GM21423 (cell line): ENCODE data around the gene PODNL1.
"Not testable (repeated sequence)": the region's sequence is repeated elsewhere in the genome, so short reads cannot be mapped to it uniquely, and the experiment has no call there.

Experiments used
- ATAC-seq: cut with Tn5 transposase; IDR thresholded peaks from one replicate; pipeline ENCODE4 v1.9.1; 2021; ENCODE audit warnings: mild to moderate bottlenecking, moderate library complexity; ENCODE audit not compliant: unreplicated experiment

The PODNL1 gene

GRCh38 chr19:13930402-13930801, 7.8 kb downstream of the PODNL1 start:
- ATAC-seq: no peak

DNA sequence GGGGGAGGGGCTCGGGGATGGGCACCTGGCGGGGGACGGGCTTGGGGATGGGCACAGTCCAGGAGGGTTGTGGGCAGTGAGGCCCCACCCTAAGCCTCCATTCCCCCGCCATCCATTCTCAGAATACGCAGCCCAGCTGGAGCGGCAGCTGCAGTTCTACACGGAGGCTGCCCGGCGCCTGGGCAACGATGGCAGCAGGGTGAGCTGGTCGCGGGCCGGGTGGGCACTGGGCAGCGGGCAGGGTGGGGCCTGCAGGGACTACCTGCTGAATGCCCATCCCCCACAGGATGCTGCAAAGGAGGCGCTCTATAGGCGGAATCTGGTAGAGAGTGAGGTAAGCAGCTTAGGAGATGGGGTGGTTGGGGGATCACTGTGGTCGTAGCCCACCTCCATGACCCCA, 8.3 kb downstream of the PODNL1 start:
- ATAC-seq: no peak

GRCh38 chr19:13929340-13929739, 8.9 kb downstream of the PODNL1 start:
- no peak for ATAC-seq

- ATAC-seq: no peak
These were observed 11.5 kb downstream of the PODNL1 start for GRCh38 chr19:13926715-13927114.

- ATAC-seq: no peak
These were observed 12.2 kb downstream of the PODNL1 start for GRCh38 chr19:13926010-13926409.

DNA sequence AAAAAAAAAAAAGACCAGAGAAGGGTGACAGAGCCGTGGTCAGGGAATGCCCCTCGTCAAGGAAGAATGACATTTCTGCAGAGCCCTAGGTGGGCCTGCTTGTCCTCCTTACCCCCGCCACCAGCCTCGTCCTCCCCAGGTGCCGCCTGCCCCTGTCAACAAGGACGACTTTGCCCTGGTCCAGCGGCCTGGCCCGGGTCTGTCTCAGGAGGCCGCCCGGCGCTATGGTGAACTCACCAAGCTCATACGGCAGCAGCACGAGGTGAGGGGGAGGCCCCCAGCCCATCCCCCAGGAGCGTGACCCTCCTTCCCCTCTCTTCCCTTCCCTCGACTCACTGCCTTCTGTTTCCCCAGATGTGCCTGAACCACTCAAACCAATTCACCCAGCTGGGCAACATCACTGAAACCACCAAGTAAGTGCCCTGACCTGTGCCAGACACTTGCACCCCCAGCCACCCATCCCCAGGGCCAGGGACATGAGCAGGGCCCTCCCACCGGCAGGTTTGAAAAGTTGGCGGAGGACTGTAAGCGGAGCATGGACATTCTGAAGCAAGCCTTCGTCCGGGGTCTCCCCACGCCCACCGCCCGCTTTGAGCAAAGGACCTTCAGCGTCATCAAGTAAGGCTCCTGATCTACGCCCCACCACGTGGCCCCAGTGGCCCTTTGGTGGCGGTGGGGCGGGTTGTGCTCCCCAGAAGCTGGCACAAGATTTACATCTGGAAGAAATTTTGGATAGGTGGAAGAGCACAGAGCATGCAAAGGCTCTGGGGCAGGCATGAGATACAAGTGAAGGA, 14.8 kb downstream of the PODNL1 start:
- no peak for ATAC-seq

DNA sequence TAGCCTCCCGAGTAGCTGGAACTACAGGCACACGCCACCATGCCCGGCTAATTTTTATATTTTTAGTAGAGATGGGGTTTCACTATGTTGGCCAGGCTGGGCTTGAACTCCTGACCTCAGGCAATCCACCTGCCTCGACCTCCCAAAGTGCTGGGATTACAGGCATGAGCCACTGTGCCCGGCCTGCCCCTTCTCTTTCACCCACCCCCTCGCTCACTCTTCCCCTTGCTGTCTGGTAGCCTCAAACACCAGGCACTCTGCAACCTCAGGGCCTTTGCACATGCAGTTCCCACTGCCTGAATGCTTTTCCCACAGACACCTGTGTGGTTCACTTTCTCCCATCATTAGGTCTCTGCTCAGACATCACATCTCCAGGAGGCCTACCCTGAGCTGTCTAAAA, 16.1 kb downstream of the PODNL1 start:
- ATAC-seq: not testable (repeated sequence)

- no peak for ATAC-seq
These were observed 17.1 kb downstream of the PODNL1 start for GRCh38 chr19:13920940-13921747.

GRCh38 chr19:13920524-13920923, 17.7 kb downstream of the PODNL1 start:
- no peak for ATAC-seq

DNA sequence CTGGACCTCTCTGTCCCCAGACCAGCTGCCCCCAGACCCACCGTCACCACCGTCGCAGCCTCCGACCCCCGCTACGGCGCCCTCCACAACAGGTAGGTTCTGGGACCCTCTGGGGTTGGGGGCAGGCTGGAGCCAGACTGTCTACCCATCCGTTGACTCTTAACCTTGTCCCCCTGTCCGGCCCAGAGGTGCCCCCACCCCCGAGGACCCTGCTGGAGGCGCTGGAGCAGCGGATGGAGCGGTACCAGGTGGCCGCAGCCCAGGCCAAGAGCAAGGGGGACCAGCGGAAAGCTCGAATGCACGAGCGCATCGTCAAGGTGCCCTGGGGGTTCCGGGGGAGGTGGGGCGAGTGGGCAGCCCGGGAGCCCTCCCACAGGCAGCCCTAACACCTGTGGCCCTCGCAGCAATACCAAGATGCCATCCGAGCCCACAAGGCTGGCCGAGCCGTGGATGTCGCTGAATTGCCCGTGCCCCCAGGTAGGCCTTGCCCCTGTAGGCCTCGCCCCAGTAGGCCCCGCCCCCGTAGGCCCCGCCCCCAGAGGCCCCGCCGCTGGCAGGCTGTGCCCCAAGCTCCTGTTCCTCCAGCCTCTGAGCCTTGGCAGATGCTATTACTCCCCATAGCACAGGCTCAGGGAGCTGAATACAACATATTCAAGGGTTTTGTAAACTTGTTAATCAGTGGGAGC, 19.3 kb downstream of the PODNL1 start:
- no peak for ATAC-seq

- no peak for ATAC-seq
These were observed 20.3 kb downstream of the PODNL1 start for GRCh38 chr19:13917888-13918406.

GRCh38 chr19:13914777-13915176, 23.4 kb downstream of the PODNL1 start:
- no peak for ATAC-seq

GRCh38 chr19:13913352-13913751, 24.9 kb downstream of the PODNL1 start:
- no peak for ATAC-seq

DNA sequence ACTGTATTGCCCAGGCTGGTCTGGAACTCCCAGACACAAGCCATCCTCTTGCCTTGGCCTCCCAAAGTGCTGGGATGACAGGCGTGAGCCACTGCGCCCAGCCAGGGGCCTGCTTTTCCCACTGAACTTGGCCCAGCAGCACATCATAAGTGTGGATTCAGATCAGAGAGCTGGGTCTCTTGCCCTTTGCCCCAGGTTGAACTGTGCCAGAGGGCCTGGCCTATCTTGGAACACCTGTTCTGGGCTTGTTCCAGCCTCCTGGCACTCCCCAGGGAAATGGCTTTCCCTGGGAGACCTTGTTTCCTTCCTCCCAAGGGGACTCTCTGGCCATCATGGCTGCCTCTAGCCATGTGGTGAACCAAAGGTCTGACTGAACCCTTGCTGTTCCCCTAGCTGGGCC, 28.8 kb downstream of the PODNL1 start:
- no peak for ATAC-seq

- no peak for ATAC-seq
These were observed 29.5 kb downstream of the PODNL1 start for GRCh38 chr19:13908674-13909073.

- no peak for ATAC-seq
These were observed 31.3 kb downstream of the PODNL1 start for GRCh38 chr19:13906910-13907309.

GRCh38 chr19:13906521-13906904, 31.7 kb downstream of the PODNL1 start:
- ATAC-seq: peak; percentile 29

DNA sequence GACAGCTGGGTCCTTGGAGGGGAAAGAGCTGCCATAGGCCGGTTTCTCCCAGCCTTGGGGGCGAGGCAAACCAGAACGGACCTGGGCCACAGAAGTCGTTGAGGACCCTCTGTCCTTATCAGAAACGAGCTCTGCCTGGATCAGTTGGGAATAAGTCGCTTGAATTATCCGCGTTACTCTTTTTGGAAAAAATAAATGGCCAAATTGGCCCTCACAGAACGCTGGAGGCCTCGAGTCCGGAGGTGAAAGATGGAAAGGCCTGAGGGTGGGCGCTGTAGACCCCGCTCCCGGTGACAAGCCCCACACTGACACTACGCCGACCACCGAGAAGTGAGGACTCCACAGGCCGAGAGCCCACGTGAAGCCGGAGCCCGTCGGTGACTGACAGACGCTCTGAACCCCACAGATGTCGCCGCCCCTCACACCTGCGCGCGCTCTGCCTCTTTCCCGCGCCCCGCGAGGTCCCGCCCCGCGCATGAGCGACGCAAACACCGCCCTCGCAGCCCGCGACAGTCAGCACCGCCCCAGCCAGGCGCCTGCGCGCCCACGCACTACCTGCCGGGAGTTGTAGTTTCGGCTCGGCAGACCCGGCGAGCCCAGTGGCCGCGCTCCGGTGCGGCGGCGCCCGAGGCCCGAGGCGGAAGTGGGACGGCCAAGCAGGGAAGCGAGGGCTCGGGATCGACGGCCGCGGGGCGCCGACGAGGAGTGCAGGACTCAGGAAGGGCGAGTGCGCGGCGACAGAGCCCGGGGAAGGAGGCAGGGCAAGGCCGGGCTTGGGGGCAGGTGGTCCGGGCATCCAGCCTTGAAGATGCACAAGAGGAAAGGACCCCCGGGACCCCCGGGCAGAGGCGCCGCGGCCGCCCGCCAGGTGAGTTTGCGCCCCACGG, 32.3 kb downstream of the PODNL1 start, which contains the start of the genes BRME1 and CC2D1A:
Gene BRME1 (minus strand): TSS at position 484 of the 887 bp plus-strand sequence. CDS start 1,225 bp downstream, outside the sequence.
Gene CC2D1A (plus strand): TSS at position 568 of the 887 bp plus-strand sequence. CDS start 241 bp downstream, at position 809.
- peak; percentile 87 for ATAC-seq

DNA sequence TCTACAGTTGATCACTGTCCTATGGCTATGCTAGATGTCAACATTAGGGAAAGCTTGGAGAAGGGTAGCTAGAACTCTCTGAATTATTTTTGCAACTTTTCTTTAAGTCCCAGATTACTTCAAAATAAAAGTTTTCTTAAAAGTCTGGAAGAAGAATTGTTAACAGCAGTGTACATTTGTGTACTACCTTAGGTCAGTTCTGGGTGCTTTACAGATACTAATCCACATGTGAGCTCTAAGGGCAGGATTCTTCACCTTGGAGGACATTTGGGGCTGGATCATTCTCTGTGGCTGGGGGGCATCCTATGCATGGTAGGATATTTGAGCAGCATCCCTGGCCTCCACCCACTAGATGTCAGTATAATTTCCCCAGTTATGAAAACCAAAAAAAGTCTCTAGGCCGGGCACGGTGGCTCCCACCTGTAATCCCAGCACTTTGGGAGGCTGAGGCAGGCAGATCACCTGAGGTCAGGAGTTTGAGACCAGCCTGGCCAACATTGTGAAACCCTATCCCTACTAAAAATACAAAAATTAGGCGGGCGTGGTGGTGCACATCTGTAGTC, 35.1 kb downstream of the PODNL1 start:
- no peak for ATAC-seq
